GM12872 (cell line): Measurements from ENCODE around the gene C19orf33.

ENCODE experiments used
- TF ChIP-seq, protein P1 (sequence below): IDR thresholded peaks from 3 replicates; pipeline ENCODE4 v1.5.1; 2011; ENCODE audit warnings: low read depth, mild to moderate bottlenecking, low read length, moderate library complexity; ENCODE audit not compliant: insufficient read depth

The C19orf33 gene

GRCh38 chr19:38276942-38277517, 27.0 kb upstream of the C19orf33 start:
- TF ChIP-seq, protein P1, sequence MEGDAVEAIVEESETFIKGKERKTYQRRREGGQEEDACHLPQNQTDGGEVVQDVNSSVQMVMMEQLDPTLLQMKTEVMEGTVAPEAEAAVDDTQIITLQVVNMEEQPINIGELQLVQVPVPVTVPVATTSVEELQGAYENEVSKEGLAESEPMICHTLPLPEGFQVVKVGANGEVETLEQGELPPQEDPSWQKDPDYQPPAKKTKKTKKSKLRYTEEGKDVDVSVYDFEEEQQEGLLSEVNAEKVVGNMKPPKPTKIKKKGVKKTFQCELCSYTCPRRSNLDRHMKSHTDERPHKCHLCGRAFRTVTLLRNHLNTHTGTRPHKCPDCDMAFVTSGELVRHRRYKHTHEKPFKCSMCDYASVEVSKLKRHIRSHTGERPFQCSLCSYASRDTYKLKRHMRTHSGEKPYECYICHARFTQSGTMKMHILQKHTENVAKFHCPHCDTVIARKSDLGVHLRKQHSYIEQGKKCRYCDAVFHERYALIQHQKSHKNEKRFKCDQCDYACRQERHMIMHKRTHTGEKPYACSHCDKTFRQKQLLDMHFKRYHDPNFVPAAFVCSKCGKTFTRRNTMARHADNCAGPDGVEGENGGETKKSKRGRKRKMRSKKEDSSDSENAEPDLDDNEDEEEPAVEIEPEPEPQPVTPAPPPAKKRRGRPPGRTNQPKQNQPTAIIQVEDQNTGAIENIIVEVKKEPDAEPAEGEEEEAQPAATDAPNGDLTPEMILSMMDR = no peak

GRCh38 chr19:38277549-38277948, 26.5 kb upstream of the C19orf33 start:
- TF ChIP-seq, protein P1 = no peak

DNA sequence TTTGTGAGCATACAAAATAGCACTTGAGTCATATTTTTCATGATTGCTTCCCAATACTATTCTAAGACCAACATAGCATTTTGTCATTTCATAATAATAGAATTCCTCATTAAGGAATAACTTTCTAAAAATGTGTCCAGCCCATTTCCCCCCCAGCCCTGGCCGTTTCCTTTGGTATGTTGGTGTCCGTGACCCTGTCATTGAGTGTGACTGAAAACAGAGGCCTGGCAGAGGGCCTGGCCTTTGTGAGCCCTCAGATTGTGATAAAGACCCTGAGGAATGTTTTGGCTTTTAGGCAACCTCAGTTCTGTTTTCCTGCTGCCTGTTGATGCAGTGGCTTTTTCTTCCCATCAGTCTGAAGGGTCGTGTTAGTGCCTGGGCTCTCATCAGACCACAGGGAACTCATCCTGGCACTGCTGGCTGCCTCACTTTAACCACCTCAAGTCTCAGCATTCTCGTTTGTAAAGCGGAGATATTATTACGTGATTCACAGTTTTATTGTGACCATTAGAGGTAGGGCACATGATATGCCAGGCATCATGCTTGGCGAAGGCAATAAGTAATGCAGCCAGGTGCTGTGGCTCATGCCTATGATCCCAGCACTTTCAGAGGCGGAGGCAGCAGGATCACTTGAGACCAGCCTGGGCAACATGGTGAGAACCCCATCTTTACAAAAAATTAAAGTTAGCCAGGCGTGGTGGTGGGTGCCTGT, 25.9 kb upstream of the C19orf33 start:
- TF ChIP-seq, protein P1 = no peak

GRCh38 chr19:38278751-38279150, 25.3 kb upstream of the C19orf33 start:
- TF ChIP-seq, protein P1 = no peak

- TF ChIP-seq, protein P1 = no peak
These were observed 23.8 kb upstream of the C19orf33 start for GRCh38 chr19:38280030-38280921.

DNA sequence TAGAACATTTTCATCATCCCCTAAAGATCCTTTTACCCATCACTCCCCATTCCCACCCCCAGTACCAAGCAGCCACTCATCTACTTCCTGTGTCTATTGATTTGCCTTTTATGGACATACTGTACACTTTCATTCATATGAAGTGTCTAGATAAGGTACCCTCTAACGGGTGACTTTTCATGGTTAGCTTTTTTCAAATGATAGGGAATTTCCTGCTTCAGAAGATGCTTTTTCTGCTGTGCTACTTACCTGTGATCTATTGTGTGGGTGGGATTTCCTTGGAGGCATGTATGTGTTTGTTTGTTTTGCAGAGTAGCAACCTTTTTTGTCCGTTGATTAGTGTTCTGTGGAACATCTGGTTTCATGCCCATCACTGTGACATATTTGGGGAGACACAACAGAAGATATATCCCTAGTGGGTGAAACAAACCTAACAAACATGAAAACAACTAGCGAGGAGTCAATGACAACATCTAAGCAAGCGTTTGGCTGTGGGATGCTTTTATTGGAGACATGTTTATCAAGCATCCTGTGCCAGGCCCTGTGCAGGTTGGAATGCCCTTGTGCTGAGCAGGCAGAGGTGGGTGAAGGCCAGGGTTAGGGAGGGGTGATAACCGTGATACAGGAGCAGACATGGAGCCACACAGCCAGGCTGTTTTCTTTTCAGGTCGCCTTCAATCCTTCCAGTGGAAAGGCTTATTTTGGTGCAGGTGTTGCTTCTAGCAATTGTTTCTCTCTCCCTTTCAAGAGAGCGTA, 22.1 kb upstream of the C19orf33 start:
- TF ChIP-seq, protein P1 = no peak

DNA sequence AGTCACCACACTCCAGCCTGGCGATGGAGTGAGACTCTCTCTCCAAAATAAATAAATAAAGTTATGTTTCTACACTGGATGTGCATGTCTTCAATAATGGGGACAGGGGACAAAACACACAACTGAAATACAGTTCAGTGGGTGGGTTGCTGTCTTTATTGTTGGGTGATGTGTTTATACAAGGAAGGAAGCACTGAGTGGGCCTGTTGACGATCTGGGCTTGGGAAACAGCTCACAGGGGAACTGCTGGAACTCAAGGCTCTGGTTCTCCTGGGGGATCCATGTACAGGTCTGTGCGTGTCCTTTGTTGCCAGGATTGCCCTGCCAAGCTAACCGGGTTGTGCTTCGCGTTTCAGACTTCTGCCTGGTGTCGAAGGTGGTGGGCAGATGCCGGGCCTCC, 20.8 kb upstream of the C19orf33 start:
- TF ChIP-seq, protein P1 = no peak
